ENCODE measurements around the gene TMEM45A. TPM values are rescaled to one million over a fixed set of nuclear protein-coding genes. Genes with fewer than 3 reads are reported as not detected.

TMEM45A gene
- total RNA-seq, 4 donors from 2014 or later, result 1.8 to 25.1 (median 5.1) TPM

DNA sequence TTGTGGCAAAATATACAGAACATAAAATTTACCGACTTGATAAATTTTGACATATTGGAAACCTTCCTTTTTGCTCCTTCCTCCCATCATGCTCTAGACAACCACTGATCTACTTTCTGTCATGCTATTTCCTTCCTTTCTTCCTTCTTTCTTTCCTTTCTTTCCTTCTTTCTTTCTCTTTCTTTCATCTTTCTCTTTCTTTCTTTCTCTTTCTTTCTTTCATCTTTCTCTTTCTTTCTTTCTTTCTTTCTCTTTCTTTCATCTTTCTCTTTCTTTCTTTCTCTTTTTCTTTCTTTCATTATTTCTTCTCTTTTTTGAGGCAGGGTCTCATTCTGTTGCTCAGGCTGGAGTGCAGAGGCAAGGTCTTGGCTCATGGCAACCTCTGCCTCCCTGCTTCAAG, 8.9 kb upstream of the TMEM45A start:
- H3K27ac ChIP-seq, result no peak overlapping the region
- H3K9me3 ChIP-seq, result no peaks in the 10 kb centered on the region
- intact Hi-C loops (cut with DNase I), result no loop called here
- no peak for DNase-seq
- H3K4me1 ChIP-seq, result no peaks in the 10 kb centered on the region
- TF ChIP-seq, protein P1, sequence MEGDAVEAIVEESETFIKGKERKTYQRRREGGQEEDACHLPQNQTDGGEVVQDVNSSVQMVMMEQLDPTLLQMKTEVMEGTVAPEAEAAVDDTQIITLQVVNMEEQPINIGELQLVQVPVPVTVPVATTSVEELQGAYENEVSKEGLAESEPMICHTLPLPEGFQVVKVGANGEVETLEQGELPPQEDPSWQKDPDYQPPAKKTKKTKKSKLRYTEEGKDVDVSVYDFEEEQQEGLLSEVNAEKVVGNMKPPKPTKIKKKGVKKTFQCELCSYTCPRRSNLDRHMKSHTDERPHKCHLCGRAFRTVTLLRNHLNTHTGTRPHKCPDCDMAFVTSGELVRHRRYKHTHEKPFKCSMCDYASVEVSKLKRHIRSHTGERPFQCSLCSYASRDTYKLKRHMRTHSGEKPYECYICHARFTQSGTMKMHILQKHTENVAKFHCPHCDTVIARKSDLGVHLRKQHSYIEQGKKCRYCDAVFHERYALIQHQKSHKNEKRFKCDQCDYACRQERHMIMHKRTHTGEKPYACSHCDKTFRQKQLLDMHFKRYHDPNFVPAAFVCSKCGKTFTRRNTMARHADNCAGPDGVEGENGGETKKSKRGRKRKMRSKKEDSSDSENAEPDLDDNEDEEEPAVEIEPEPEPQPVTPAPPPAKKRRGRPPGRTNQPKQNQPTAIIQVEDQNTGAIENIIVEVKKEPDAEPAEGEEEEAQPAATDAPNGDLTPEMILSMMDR (IDR thresholded peaks at IDR 0.05), result no peak
- no peak for TF ChIP-seq POLR2A (IDR thresholded peaks at IDR 0.05)
- H3K27me3 ChIP-seq, result peaks cover 0 to 9% (median 0%) of the 10 kb centered on the region in 4 donors
- no peak overlapping the region for H3K4me3 ChIP-seq
- H3K36me3 ChIP-seq, result no peaks in the 10 kb centered on the region
- 92 to 96% methylated on average over 1 of the region's 1 CpG for WGBS, 2 donors

DNA sequence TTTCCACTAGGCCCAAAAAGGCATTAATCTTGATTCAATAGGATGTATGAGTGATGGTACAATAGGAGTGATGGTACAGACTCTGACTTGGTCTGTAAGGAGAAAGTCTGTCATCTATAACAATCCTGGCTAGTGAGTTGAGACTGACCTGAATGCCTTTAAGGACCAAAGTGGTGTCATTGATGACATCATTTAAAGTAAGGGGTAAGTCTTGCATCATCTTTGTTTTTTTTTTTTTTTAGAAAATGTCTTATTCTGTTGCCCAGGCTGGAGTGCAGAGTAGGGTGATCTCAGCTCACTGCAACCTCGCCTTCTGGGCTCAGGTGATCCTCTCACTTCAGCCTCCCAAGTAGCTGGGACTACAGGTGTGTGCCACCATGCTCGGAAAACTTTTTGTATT, 5.6 kb upstream of the TMEM45A start:
- no peak overlapping the region for H3K27ac ChIP-seq
- H3K36me3 ChIP-seq, result no peaks in the 10 kb centered on the region
- no peaks in the 10 kb centered on the region for H3K9me3 ChIP-seq
- no peak overlapping the region for H3K4me3 ChIP-seq
- H3K27me3 ChIP-seq, result no peaks in the 10 kb centered on the region
- TF ChIP-seq POLR2A (IDR thresholded peaks at IDR 0.05), result no peak
- TF ChIP-seq, protein P1 (IDR thresholded peaks at IDR 0.05), result no peak
- intact Hi-C loops (cut with DNase I), result no loop called here
- peaks cover 0 to 3% (median 0%) of the 10 kb centered on the region in 3 donors for H3K4me1 ChIP-seq
- no peak for DNase-seq
- WGBS, 2 donors, result 56 to 94% methylated on average over 2 of the region's 2 CpGs

DNA sequence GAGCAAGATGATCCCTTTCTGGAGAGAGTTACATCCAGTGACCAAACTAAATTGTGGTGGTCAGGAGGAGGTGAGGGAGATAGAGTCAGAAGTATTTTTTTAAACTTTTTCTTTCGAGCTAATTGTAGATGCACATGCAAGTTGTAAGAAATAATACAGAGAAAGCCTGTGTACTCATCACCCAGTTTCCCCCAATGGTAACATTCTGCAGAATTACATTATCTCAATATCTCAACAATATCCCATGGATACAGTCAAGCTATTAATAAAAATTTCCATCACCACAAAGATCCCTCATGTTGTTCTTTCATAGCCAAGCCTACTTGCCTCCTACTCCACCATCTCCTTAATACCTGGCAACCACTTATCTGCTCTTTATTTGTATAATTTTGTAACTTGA, 3.3 kb upstream of the TMEM45A start:
- no peak for DNase-seq
- Histone ChIP-seq H3K36me3 (no peaks in the 10 kb centered on the region), H3K4me1 (peaks cover 0 to 17% (median 4%) of the 10 kb centered on the region in 3 donors), H3K4me3 (no peak overlapping the region), H3K27ac (no peak overlapping the region), H3K27me3 (no peaks in the 10 kb centered on the region), H3K9me3 (no peaks in the 10 kb centered on the region)
- intact Hi-C loops (cut with DNase I), result no loop called here
- TF ChIP-seq, protein P1 (IDR thresholded peaks at IDR 0.05), result no peak
- no peak for TF ChIP-seq POLR2A (IDR thresholded peaks at IDR 0.05)
- 86 to 100% methylated on average over 1 of the region's 1 CpG for WGBS, 2 donors

DNA sequence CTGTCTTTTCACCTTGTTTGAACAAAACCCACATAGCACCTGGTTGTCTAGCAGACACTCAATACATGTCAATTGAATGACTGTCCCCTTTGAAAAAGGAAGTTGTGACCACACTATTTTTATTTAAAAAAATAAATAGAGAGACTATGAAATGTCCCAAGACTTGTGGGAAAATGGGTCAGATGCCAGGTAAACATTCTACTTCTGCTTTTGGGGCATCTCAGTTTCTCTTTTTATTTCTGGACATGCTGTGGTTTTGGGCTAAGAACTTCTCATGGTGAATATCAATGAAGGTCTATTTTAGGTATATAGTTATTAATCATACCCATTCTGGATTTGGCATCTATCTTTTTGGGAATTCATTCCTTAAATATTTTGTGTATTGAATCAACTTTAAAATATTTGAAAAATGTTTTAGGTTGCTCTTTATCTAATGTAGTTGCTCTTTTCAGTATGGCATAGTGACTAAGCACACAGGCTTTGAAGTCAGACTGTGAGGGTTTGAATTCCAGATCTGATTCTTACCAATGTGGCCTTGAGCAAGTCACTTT, 4.4 kb downstream of the TMEM45A start:
- DNase-seq, result no peak
- Histone ChIP-seq H3K27ac (no peak overlapping the region), H3K27me3 (no peaks in the 10 kb centered on the region), H3K4me1 (peaks cover 0 to 14% (median 4%) of the 10 kb centered on the region in 3 donors), H3K9me3 (no peaks in the 10 kb centered on the region), H3K4me3 (no peak overlapping the region), H3K36me3 (no peaks in the 10 kb centered on the region)
- TF ChIP-seq, protein P1 (IDR thresholded peaks at IDR 0.05), result no peak
- TF ChIP-seq POLR2A (IDR thresholded peaks at IDR 0.05), result no peak
- intact Hi-C loops (cut with DNase I), result no loop called here

DNA sequence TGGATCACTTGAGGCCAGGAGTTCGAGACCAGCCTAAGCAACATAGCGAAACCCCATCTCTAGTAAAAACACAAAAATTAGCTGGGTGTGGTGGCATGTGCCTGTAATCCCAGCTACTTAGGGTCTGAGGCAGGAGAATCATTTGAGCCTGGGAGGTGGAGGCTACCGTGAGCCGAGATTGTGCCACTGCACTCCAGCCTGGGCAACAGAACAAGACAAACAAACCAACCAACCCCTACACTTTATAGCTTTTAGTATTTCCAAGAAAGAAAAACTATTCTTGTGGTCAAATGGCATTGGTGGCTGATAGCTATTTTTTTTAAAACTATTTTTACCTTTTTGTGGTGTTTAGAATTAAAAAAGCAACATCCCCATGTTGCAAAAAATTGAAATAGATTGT, 7.2 kb downstream of the TMEM45A start:
- Histone ChIP-seq H3K4me3 (no peak overlapping the region), H3K27me3 (no peaks in the 10 kb centered on the region), H3K9me3 (no peaks in the 10 kb centered on the region), H3K4me1 (no peaks in the 10 kb centered on the region), H3K27ac (no peak overlapping the region), H3K36me3 (no peaks in the 10 kb centered on the region)
- intact Hi-C loops (cut with DNase I), result no loop called here
- TF ChIP-seq, protein P1 (IDR thresholded peaks at IDR 0.05), result no peak
- no peak for TF ChIP-seq POLR2A (IDR thresholded peaks at IDR 0.05)
- 97 to 100% methylated on average over 4 of the region's 4 CpGs for WGBS, 2 donors
- DNase-seq, result no peak
